Smooth muscle cell (in vitro differentiated cells): Measurements from ENCODE around the gene CDK1. TPM values are rescaled to one million over a fixed set of nuclear protein-coding genes. Genes with fewer than 3 reads are reported as not detected.

Experiments
- DNase-seq: peaks from one replicate; lab custom pipeline; 2025; ENCODE audit not compliant: unreplicated experiment; lab: John Stamatoyannopoulos, UW
- H2AFZ ChIP-seq: fragments of 200-600 bp; sonication (generic); 2 replicates; pipeline ENCODE4 v1.6.0; 2016; ENCODE audit warnings: antibody characterized with exemption, low read depth, mild to moderate bottlenecking
- H3F3A ChIP-seq: fragments of 200-600 bp; sonication (generic); 2 replicates; pipeline ENCODE4 v1.6.0; 2017; ENCODE audit warnings: antibody characterized with exemption, low read depth
- H3K27ac ChIP-seq: fragments of 200-600 bp; sonication (generic); 2 replicates; pipeline ENCODE4 v1.5.1; 2016; ENCODE audit warnings: low read depth, mild to moderate bottlenecking
- H3K27me3 ChIP-seq: fragments of 200-600 bp; sonication (generic); 2 replicates; pipeline ENCODE4 v1.6.1; 2016; ENCODE audit warnings: low read depth, mild to moderate bottlenecking
- H3K36me3 ChIP-seq: fragments of 200-600 bp; sonication (generic); 2 replicates; pipeline ENCODE4 v1.5.1; 2016; ENCODE audit warnings: low read depth
- H3K4me1 ChIP-seq: fragments of 200-600 bp; sonication (generic); 2 replicates; pipeline ENCODE4 v1.5.1; 2016; ENCODE audit warnings: low read depth
- H3K4me2 ChIP-seq: fragments of 200-600 bp; sonication (generic); 2 replicates; pipeline ENCODE4 v1.6.0; 2016; ENCODE audit warnings: mild to moderate bottlenecking
- H3K4me3 ChIP-seq: fragments of 200-600 bp; sonication (generic); 2 replicates; pipeline ENCODE4 v1.5.1; 2016; ENCODE audit warnings: mild to moderate bottlenecking
- H3K79me2 ChIP-seq: fragments of 200-600 bp; sonication (generic); 2 replicates; pipeline ENCODE4 v1.6.0; 2016; ENCODE audit warnings: low read depth, mild to moderate bottlenecking
- H3K9ac ChIP-seq: fragments of 200-600 bp; sonication (generic); 2 replicates; pipeline ENCODE4 v1.6.0; 2016; ENCODE audit warnings: low read depth
- H3K9me3 ChIP-seq: fragments of 200-600 bp; sonication (generic); replicated peaks from 2 replicates; pipeline ENCODE4 v1.5.1; 2016; ENCODE audit warnings: low read depth
- H4K20me1 ChIP-seq: fragments of 200-600 bp; sonication (generic); 2 replicates; pipeline ENCODE4 v1.6.0; 2016; ENCODE audit warnings: low read depth
- WGBS: methylation state at CpG from one replicate; pipeline ENCODE4 v1.1.7; 2016; ENCODE audit warnings: low lambda C conversion rate; 5-methylcytosine and 5-hydroxymethylcytosine counted together
- polyA plus RNA-seq: library from polyadenylated mRNA; unstranded; fragments of >200 nt; fragmentation: Nextera tagmentation; extraction: Ambion mirVana; gene quantifications from 2 replicates; pipeline ENCODE4 v1.2.1, GENCODE V29; 2016
- total RNA-seq: library from RNA; depleted of rRNA; stranded (reverse); fragments of >200 nt; gene quantifications from 2 replicates; pipeline ENCODE4 v1.2.3, GENCODE V29; 2014
- TF ChIP-seq, protein P1 (sequence below): fragments of 200-600 bp; sonication (generic); IDR thresholded peaks from 2 replicates; pipeline ENCODE4 v1.5.1; 2017; ENCODE audit warnings: borderline replicate concordance, mild to moderate bottlenecking, antibody characterized with exemption; ENCODE audit not compliant: insufficient read depth, poor library complexity, severe bottlenecking

The CDK1 gene
- total and polyA plus RNA-seq, 2 experiments from 2014 or later = 46.6 to 56.5 TPM

DNA sequence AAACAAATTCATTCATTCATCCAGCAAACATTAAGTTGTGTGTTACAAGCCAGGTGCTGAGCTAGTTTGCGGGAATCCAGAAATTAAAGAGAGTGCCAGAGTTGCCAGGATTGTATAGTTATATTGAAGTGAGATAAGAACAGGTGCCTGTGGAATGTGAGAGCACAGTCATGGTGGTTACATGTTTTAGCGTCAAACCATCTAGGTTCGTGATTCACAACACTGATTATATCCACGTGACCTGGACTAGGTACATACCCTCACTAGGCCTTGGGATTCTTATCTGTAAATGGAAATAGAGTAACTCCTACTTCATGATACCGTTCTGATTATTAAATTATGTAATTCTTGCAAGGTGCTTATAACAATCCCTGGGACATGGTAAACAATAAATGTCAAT is 24.5 kb upstream of the CDK1 start:
- Histone ChIP-seq H3K9me3 (no peaks in the 10 kb centered on the region), H3K4me1 (peaks cover 4% of the 10 kb centered on the region), H2AFZ (no peak overlapping the region), H3K36me3 (no peaks in the 10 kb centered on the region), H4K20me1 (no peaks in the 10 kb centered on the region), H3K9ac (no peak overlapping the region), H3K27ac (no peak overlapping the region), H3K79me2 (no peaks in the 10 kb centered on the region), H3K4me2 (no peak overlapping the region), H3K27me3 (no peaks in the 10 kb centered on the region), H3K4me3 (no peak overlapping the region), H3F3A (no peaks in the 10 kb centered on the region)
- TF ChIP-seq, protein P1, sequence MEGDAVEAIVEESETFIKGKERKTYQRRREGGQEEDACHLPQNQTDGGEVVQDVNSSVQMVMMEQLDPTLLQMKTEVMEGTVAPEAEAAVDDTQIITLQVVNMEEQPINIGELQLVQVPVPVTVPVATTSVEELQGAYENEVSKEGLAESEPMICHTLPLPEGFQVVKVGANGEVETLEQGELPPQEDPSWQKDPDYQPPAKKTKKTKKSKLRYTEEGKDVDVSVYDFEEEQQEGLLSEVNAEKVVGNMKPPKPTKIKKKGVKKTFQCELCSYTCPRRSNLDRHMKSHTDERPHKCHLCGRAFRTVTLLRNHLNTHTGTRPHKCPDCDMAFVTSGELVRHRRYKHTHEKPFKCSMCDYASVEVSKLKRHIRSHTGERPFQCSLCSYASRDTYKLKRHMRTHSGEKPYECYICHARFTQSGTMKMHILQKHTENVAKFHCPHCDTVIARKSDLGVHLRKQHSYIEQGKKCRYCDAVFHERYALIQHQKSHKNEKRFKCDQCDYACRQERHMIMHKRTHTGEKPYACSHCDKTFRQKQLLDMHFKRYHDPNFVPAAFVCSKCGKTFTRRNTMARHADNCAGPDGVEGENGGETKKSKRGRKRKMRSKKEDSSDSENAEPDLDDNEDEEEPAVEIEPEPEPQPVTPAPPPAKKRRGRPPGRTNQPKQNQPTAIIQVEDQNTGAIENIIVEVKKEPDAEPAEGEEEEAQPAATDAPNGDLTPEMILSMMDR = no peak
- DNase-seq = no peak
- 94% methylated on average over 5 of the region's 5 CpGs for WGBS

DNA sequence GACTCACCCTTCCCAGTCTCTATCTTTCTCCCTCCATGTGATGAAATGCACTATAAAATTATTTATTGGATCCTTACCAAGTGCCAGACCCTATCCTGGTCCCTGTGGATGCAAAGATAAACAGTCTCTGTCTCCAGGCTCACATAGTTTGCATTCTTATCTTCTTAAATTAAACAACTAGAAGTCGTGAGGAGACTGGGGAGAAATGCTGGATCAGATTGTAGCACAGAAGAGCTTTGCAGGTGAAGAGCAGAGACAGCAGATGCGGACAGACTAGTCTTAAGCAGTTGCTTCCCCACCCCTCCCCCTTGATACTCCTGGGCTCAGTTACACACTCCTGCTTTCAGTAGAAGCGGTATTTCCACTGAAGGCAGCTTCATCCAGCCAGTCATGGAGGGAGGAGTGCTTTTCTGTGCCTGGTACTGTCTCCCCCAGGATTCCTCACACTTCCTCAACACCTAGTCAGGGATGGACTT is 20.8 kb upstream of the CDK1 start:
- Histone ChIP-seq H2AFZ (peak overlapping the region; percentile 82), H3K4me2 (peak overlapping the region; percentile 18), H3K79me2 (no peaks in the 10 kb centered on the region), H3K9me3 (no peaks in the 10 kb centered on the region), H3F3A (no peaks in the 10 kb centered on the region), H3K36me3 (no peaks in the 10 kb centered on the region), H3K27ac (no peak overlapping the region), H4K20me1 (no peaks in the 10 kb centered on the region), H3K4me3 (no peak overlapping the region), H3K9ac (no peak overlapping the region), H3K27me3 (no peaks in the 10 kb centered on the region), H3K4me1 (peaks cover 4% of the 10 kb centered on the region)
- 6% methylated on average over 3 of the region's 3 CpGs for WGBS
- TF ChIP-seq, protein P1 = no peak
- DNase-seq = no peak

DNA sequence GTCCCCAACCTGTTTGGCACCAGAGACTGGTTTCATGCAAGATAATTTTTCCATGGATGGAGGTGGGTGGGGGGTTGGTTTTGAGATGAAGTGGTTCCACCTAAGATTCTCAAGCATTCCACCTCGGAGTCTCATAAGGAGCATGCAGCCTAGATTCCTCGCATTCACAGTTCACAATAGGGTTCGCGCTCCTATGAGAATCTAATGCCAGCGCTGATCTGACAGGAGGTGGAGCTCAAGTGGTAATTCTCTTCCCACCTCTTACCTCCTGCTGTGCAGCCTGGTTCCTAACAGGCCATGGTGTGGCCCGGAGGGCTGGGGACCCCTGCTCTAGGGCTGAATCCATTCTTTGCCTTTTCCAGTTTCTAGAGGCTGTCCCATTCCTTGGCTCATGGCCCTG is 19.1 kb upstream of the CDK1 start:
- WGBS = 95% methylated on average over 6 of the region's 6 CpGs
- peaks cover 4% of the 10 kb centered on the region for H3K4me1 ChIP-seq
- no peaks in the 10 kb centered on the region for H3K9me3 ChIP-seq
- no peak overlapping the region for H3K27ac ChIP-seq
- H3K4me2 ChIP-seq = no peak overlapping the region
- no peak overlapping the region for H2AFZ ChIP-seq
- no peak overlapping the region for H3K9ac ChIP-seq
- no peak overlapping the region for H3K4me3 ChIP-seq
- TF ChIP-seq, protein P1 = no peak
- no peaks in the 10 kb centered on the region for H3K27me3 ChIP-seq
- no peaks in the 10 kb centered on the region for H4K20me1 ChIP-seq
- H3F3A ChIP-seq = no peaks in the 10 kb centered on the region
- DNase-seq = no peak
- H3K36me3 ChIP-seq = no peaks in the 10 kb centered on the region
- H3K79me2 ChIP-seq = no peaks in the 10 kb centered on the region

DNA sequence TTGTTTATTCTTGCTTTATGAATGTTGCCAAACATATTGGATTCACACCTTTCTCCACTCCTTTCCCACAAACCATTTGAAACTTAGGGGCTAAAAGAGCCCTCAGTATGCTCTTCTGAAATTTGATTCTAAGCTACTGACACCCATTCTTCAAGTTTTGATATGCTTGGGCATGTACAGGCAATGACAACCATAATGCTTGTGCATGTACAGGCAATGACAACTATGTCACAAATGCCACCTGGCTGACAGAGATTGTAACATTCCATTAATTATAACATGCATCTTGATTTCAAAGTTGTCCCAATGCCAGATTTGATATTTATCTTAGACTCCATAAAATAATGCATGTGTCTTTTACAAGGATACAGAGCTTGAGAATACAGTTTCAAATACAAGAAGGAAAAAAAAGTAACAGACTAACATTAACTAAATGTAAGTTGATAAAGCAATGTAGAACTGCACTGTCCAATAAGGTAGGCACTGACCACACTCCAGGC is 17.5 kb upstream of the CDK1 start:
- Histone ChIP-seq H2AFZ (peak overlapping the region; percentile 0), H4K20me1 (no peaks in the 10 kb centered on the region), H3K9me3 (no peaks in the 10 kb centered on the region), H3K36me3 (no peaks in the 10 kb centered on the region), H3F3A (no peaks in the 10 kb centered on the region), H3K4me2 (no peak overlapping the region), H3K27ac (no peak overlapping the region), H3K4me1 (peaks cover 4% of the 10 kb centered on the region), H3K79me2 (no peaks in the 10 kb centered on the region), H3K4me3 (no peak overlapping the region), H3K9ac (no peak overlapping the region), H3K27me3 (no peaks in the 10 kb centered on the region)
- no peak for DNase-seq
- TF ChIP-seq, protein P1 = no peak
